Measurements from ENCODE around the gene ASB13. TPM values are rescaled to one million over a fixed set of nuclear protein-coding genes. Genes with fewer than 3 reads are reported as not detected.

Gene ASB13
- total and polyA plus RNA-seq, 10 of the 15 experiments (the other 5 are each of a cell fraction or from before 2014, with no cell fraction given) = 0.02 to 0.59 (median 0.10) TPM; not detected in 2

DNA sequence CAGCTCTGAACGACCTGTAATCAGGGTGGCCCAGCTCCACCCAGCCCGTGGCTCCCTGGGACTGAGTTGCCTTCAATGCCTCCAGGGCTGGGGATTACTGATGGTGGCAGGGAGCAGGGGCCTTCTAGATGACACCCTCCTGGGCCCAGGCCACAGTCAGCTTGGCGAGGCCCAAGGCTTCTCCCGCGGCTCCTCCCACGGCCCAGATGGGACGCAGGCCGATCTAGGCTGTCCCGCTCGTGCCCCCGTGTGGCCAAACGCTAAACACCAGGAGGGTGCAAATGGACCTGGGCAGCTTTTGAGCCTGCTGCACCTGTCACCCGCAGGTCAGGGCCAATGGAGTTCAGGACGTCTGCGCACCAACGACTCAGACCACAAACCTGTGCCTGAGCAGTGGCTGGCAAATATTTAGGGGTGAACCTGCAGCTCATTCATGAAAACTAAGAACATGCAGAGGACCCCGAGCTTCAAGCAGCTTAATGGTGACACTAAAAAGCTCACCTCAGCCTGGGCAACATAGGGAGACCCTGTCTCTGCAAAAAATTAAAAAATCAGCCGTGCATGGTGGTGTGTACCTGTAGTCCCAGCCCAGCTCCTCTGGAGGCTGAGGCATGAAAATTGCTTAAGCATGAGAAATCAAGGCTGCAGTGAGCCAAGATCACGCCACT is 43.2 kb downstream of the ASB13 start:
- Histone ChIP-seq H3K9me3 (replicated peaks; ENCODE audit: control insufficient read depth, insufficient read depth, low read length) (no peaks in the 10 kb centered on the region), H4K20me1 (ENCODE audit: control insufficient read depth, insufficient read depth) (no peaks in the 10 kb centered on the region), H3K4me3 (no peak overlapping the region), H3K4me1 (ENCODE audit: control insufficient read depth, insufficient read depth, low read length) (no peaks in the 10 kb centered on the region), H3K4me2 (ENCODE audit: control insufficient read depth, insufficient read depth) (0 out of 2 replicates have a peak overlapping the region, but pooled peaks have one; percentile 12), H3K27ac (ENCODE audit: control insufficient read depth, insufficient read depth) (no peak overlapping the region), H3K79me2 (ENCODE audit: control insufficient read depth, insufficient read depth, low read length) (no peaks in the 10 kb centered on the region), H2AFZ (ENCODE audit: control insufficient read depth, low read depth, low read length) (no peak overlapping the region; the same call in 1 of the 2 replicates), H3K36me3 (ENCODE audit: control insufficient read depth in 2 of 2, insufficient read depth in 2 of 2, low read length in 1 of 2) (no peaks in the 10 kb centered on the region), H3K9ac (ENCODE audit: control insufficient read depth, insufficient read depth, low read length) (no peak overlapping the region), H3K27me3 (replicated peaks in 1 of 2; ENCODE audit: control insufficient read depth in 2 of 2, insufficient read depth in 2 of 2, low read length in 1 of 2) (peaks cover 2 to 9% of the 10 kb centered on the region in 2 experiments; a peak in 3 of 4 replicates)
- 4% methylated on average over 17 of the region's 19 CpGs for WGBS (ENCODE audit: insufficient coverage, insufficient replicate concordance, low lambda C conversion rate, missing lambda C conversion rate)
- intact Hi-C loops (cut with micrococcal nuclease; ENCODE audit: unreplicated experiment) = loop anchor here (1.0 to 5.0 kb wide), 2 partner anchors 181 to 776 kb away; no protein-coding TSS in a partner anchor
- peak; percentile 23 for DNase-seq (ENCODE audit: low read depth, low spot score)
- ChIA-PET RAD21 (ENCODE audit: unreplicated experiment) (interaction anchor here (0.5 to 5.1 kb wide), 20 partner anchors 41 to 808 kb away, joined by 3 to 136 read pairs (median 4); partner anchors contain the start of genes CALML5 and TASOR2), CTCF (interaction anchor here (0.6 to 21.3 kb wide), 52 partner anchors 8 to 1027 kb away, joined by 3 to 535 read pairs (median 4); partner anchors contain the start of gene TASOR2), POLR2A (interaction anchor here (1.3 kb wide), 1 partner anchor 181 kb away, joined by 6 read pairs; no protein-coding TSS in a partner anchor), SMC1A (ENCODE audit: uncharacterized antibody, unreplicated experiment) (interaction anchor here (0.6 to 5.2 kb wide), 22 partner anchors 8 to 773 kb away, joined by 3 to 129 read pairs (median 4); no protein-coding TSS in a partner anchor)
- ATAC-seq = peak; percentile 99
- peak; percentile 92 for FAIRE-seq
- no TSS peak for BruUV-seq (replicated peaks)
- in situ Hi-C loops (cut with MboI) = loop anchor here (5.0 to 10.0 kb wide), 2 partner anchors 181 to 778 kb away; no protein-coding TSS in a partner anchor
- TF ChIP-seq BHLHE40 (IDR thresholded peaks at IDR 0.05; ENCODE audit: borderline replicate concordance in 1 of 2, low read depth in 2 of 2, low read length in 1 of 2) = 0 out of 4 replicates have a peak, but pooled peaks of 1 of the 2 experiments have one; percentile 21
- TF ChIP-seq SREBF1 (IDR thresholded peaks at IDR 0.05; ENCODE audit: low read length) = no peak
- TF ChIP-seq, protein P1, sequence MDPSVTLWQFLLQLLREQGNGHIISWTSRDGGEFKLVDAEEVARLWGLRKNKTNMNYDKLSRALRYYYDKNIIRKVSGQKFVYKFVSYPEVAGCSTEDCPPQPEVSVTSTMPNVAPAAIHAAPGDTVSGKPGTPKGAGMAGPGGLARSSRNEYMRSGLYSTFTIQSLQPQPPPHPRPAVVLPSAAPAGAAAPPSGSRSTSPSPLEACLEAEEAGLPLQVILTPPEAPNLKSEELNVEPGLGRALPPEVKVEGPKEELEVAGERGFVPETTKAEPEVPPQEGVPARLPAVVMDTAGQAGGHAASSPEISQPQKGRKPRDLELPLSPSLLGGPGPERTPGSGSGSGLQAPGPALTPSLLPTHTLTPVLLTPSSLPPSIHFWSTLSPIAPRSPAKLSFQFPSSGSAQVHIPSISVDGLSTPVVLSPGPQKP (IDR thresholded peaks at IDR 0.05; ENCODE audit: low read depth, low read length) = no peak
- no peak for TF ChIP-seq TBL1XR1 (IDR thresholded peaks at IDR 0.05; ENCODE audit: low read depth, low read length)
- TF ChIP-seq, protein P2, sequence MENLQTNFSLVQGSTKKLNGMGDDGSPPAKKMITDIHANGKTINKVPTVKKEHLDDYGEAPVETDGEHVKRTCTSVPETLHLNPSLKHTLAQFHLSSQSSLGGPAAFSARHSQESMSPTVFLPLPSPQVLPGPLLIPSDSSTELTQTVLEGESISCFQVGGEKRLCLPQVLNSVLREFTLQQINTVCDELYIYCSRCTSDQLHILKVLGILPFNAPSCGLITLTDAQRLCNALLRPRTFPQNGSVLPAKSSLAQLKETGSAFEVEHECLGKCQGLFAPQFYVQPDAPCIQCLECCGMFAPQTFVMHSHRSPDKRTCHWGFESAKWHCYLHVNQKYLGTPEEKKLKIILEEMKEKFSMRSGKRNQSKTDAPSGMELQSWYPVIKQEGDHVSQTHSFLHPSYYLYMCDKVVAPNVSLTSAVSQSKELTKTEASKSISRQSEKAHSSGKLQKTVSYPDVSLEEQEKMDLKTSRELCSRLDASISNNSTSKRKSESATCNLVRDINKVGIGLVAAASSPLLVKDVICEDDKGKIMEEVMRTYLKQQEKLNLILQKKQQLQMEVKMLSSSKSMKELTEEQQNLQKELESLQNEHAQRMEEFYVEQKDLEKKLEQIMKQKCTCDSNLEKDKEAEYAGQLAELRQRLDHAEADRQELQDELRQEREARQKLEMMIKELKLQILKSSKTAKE (IDR thresholded peaks at IDR 0.05; ENCODE audit: low read depth, poor library complexity, severe bottlenecking) = no peak
- TF ChIP-seq, protein P3, sequence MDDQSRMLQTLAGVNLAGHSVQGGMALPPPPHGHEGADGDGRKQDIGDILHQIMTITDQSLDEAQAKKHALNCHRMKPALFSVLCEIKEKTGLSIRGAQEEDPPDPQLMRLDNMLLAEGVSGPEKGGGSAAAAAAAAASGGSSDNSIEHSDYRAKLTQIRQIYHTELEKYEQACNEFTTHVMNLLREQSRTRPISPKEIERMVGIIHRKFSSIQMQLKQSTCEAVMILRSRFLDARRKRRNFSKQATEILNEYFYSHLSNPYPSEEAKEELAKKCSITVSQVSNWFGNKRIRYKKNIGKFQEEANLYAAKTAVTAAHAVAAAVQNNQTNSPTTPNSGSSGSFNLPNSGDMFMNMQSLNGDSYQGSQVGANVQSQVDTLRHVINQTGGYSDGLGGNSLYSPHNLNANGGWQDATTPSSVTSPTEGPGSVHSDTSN (IDR thresholded peaks at IDR 0.05; ENCODE audit: insufficient replicate concordance, low read depth, low read length) = peak; percentile 11
- TF ChIP-seq, protein P4, sequence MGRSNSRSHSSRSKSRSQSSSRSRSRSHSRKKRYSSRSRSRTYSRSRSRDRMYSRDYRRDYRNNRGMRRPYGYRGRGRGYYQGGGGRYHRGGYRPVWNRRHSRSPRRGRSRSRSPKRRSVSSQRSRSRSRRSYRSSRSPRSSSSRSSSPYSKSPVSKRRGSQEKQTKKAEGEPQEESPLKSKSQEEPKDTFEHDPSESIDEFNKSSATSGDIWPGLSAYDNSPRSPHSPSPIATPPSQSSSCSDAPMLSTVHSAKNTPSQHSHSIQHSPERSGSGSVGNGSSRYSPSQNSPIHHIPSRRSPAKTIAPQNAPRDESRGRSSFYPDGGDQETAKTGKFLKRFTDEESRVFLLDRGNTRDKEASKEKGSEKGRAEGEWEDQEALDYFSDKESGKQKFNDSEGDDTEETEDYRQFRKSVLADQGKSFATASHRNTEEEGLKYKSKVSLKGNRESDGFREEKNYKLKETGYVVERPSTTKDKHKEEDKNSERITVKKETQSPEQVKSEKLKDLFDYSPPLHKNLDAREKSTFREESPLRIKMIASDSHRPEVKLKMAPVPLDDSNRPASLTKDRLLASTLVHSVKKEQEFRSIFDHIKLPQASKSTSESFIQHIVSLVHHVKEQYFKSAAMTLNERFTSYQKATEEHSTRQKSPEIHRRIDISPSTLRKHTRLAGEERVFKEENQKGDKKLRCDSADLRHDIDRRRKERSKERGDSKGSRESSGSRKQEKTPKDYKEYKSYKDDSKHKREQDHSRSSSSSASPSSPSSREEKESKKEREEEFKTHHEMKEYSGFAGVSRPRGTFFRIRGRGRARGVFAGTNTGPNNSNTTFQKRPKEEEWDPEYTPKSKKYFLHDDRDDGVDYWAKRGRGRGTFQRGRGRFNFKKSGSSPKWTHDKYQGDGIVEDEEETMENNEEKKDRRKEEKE (IDR thresholded peaks at IDR 0.05) = no peak
- no peak for TF ChIP-seq ATF7 (IDR thresholded peaks at IDR 0.05; ENCODE audit: low read depth)
- peak; percentile 32; the same call in 1 of the 2 replicates for TF ChIP-seq SMARCA5 (IDR thresholded peaks at IDR 0.05)
- TF ChIP-seq SMC3 (IDR thresholded peaks at IDR 0.05; ENCODE audit: borderline replicate concordance, low read length) = peak; percentile 85
- TF ChIP-seq LARP7 (IDR thresholded peaks at IDR 0.05) = peak; percentile 59; the same call in 1 of the 2 replicates
- TF ChIP-seq RAD21 (IDR thresholded peaks at IDR 0.05; ENCODE audit: insufficient read depth, low read depth, low read length) = peak; percentile 91
- TF ChIP-seq SMAD5 (IDR thresholded peaks at IDR 0.05; ENCODE audit: low read depth) = no peak
